Measurements from ENCODE around the gene CEP112. TPM values are rescaled to one million over a fixed set of nuclear protein-coding genes. Genes with fewer than 3 reads are reported as not detected.

The CEP112 gene
- total RNA-seq, 2 experiments from 2014 or later = 1.2 to 1.5 TPM

DNA sequence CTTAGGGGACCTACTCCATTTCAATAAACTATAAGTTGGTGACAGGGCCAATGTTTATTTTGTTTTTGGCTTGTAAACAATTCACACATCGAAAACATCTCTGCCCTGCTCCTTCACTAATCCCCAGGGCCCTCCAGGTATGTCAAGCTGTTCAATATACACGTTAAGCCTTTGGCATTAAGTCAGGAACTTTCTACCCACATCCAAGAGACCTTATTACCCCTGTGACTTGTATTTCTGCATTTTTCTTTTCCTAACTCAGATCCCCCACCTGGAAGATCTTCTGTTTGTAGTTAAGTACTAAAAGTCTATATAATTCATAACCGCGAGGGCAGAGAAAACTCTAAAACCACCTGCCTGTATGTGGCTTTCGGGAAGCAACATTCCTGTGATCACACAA, 523.7 kb downstream of the CEP112 start:
- ChIA-PET CTCF (no interaction called here), POLR2A (no interaction called here)
- no peak for TF ChIP-seq CTCF (IDR thresholded peaks at IDR 0.05)
- no peak for DNase-seq
- Mint-ChIP-seq H3K9me3 (no peaks in the 10 kb centered on the region), H3K4me1 (ENCODE audit: low read depth) (no peaks in the 10 kb centered on the region), H3K27ac (no peak overlapping the region), H3K27me3 (peaks cover 1% of the 10 kb centered on the region), H3K36me3 (ENCODE audit: low read depth) (no peaks in the 10 kb centered on the region), H3K4me3 (no peak overlapping the region)
- ATAC-seq = no peak
- intact Hi-C loops (cut with micrococcal nuclease) = no loop called here

DNA sequence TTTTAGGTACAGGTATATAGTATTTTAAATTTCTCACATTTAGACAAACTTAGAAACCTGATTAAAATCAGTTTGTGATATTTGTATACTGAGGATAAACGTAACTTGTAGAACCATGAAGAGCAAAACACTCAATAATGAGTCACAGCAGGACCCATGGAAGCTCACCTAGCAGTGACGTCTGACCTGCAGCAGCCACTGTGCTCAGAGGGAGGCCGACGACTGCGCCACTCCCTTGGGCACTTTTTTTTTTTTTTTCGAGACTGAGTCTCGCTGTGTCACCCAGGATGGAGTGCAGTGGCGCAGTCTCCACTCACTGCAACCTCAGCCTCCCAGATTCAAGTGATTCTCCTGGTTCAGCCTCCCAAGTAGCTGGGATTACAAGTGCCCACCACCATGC, 524.3 kb downstream of the CEP112 start:
- H3K27ac Mint-ChIP-seq = no peak overlapping the region
- ChIA-PET CTCF (no interaction called here), POLR2A (no interaction called here)
- intact Hi-C loops (cut with micrococcal nuclease) = no loop called here
- H3K4me3 Mint-ChIP-seq = no peak overlapping the region
- DNase-seq (no peak), ATAC-seq (no peak)
- H3K4me1 Mint-ChIP-seq (ENCODE audit: low read depth) = no peaks in the 10 kb centered on the region
- peaks cover 1% of the 10 kb centered on the region for H3K27me3 Mint-ChIP-seq
- H3K9me3 Mint-ChIP-seq = no peaks in the 10 kb centered on the region
- no peak for TF ChIP-seq CTCF (IDR thresholded peaks at IDR 0.05)
- no peaks in the 10 kb centered on the region for H3K36me3 Mint-ChIP-seq (ENCODE audit: low read depth)

- Mint-ChIP-seq H3K4me1 (ENCODE audit: low read depth) (no peaks in the 10 kb centered on the region), H3K27ac (no peak overlapping the region), H3K36me3 (ENCODE audit: low read depth) (no peaks in the 10 kb centered on the region), H3K27me3 (peaks cover 1% of the 10 kb centered on the region), H3K9me3 (no peaks in the 10 kb centered on the region), H3K4me3 (no peak overlapping the region)
- no peak for DNase-seq
- no peak for TF ChIP-seq CTCF (IDR thresholded peaks at IDR 0.05)
- ATAC-seq = no peak
- CTCF ChIA-PET = no interaction called here
- intact Hi-C loops (cut with micrococcal nuclease) = no loop called here
- POLR2A ChIA-PET = no interaction called here
Observed at GRCh38 chr17:65666876-65667321, 525.0 kb downstream of the CEP112 start.

GRCh38 chr17:65665966-65666365, 526.0 kb downstream of the CEP112 start:
- CTCF ChIA-PET = no interaction called here
- POLR2A ChIA-PET = interaction anchor here (0.7 kb wide), 1 partner anchor 9 kb away, joined by 3 read pairs; no protein-coding TSS in a partner anchor
- H3K9me3 Mint-ChIP-seq = no peaks in the 10 kb centered on the region
- no peaks in the 10 kb centered on the region for H3K36me3 Mint-ChIP-seq (ENCODE audit: low read depth)
- intact Hi-C loops (cut with micrococcal nuclease) = no loop called here
- H3K4me1 Mint-ChIP-seq (ENCODE audit: low read depth) = peaks cover under 1% of the 10 kb centered on the region
- H3K27ac Mint-ChIP-seq = no peak overlapping the region
- no peak for DNase-seq
- H3K27me3 Mint-ChIP-seq = peaks cover 1% of the 10 kb centered on the region
- no peak for ATAC-seq
- TF ChIP-seq CTCF (IDR thresholded peaks at IDR 0.05) = no peak
- no peak overlapping the region for H3K4me3 Mint-ChIP-seq

- CTCF ChIA-PET = no interaction called here
- Mint-ChIP-seq H3K4me1 (ENCODE audit: low read depth) (peaks cover 4% of the 10 kb centered on the region), H3K27me3 (peaks cover 4% of the 10 kb centered on the region), H3K9me3 (no peaks in the 10 kb centered on the region), H3K4me3 (no peak overlapping the region), H3K27ac (no peak overlapping the region), H3K36me3 (ENCODE audit: low read depth) (no peaks in the 10 kb centered on the region)
- ATAC-seq (no peak), DNase-seq (no peak)
- TF ChIP-seq CTCF (IDR thresholded peaks at IDR 0.05) = no peak
- POLR2A ChIA-PET = interaction anchor here (0.6 kb wide), 1 partner anchor 22 kb away, joined by 3 read pairs; no protein-coding TSS in a partner anchor
- intact Hi-C loops (cut with micrococcal nuclease) = no loop called here
Observed at GRCh38 chr17:65664696-65665095, 527.2 kb downstream of the CEP112 start.

Data from activated CD8-positive, alpha-beta T cell treated with anti-CD3 and anti-CD28 coated beads for 36 hours (primary cell).